GM21786 (cell line): Measurements from ENCODE around the gene MTX1.
A peak's percentile ranks its signal among the peaks of the same experiment; 100 is the strongest.
"Not testable (repeated sequence)": the region's sequence is repeated elsewhere in the genome, so short reads cannot be mapped to it uniquely, and the experiment has no call there.

Source experiments
- ATAC-seq: cut with Tn5 transposase; IDR thresholded peaks from one replicate; pipeline ENCODE4 v1.9.1; 2021; ENCODE audit not compliant: unreplicated experiment

Gene MTX1

DNA sequence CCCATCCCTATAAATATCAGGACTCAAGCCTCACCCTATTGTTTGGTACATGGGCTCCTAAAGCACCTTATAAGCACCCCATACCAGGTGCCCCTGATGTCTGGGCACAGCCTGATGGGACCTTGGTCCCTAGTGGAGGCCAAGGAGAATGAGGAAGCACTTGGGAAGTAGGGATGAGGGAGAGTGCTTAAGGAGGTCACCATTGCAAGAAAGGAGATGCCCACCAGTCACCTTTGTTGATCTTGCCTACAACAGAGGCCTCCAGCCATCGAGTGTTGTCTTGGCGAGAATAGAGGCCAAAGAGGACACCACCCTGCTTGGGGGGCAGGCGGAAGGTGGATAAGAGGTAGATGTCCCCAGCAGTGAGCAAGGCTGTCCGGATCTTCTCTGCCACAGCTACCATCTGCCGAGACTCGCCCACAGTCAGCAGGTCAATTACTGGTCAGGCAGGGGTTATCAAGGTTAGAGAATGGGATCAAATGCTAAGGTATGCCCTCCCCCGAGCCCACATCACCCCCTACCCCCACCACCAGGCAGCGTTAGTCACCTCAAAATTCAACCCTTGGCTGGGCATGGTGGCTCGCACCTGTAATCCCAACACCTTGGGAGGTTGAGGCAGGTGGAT lies 2.4 kb upstream of the MTX1 start:
- ATAC-seq, result no peak

DNA sequence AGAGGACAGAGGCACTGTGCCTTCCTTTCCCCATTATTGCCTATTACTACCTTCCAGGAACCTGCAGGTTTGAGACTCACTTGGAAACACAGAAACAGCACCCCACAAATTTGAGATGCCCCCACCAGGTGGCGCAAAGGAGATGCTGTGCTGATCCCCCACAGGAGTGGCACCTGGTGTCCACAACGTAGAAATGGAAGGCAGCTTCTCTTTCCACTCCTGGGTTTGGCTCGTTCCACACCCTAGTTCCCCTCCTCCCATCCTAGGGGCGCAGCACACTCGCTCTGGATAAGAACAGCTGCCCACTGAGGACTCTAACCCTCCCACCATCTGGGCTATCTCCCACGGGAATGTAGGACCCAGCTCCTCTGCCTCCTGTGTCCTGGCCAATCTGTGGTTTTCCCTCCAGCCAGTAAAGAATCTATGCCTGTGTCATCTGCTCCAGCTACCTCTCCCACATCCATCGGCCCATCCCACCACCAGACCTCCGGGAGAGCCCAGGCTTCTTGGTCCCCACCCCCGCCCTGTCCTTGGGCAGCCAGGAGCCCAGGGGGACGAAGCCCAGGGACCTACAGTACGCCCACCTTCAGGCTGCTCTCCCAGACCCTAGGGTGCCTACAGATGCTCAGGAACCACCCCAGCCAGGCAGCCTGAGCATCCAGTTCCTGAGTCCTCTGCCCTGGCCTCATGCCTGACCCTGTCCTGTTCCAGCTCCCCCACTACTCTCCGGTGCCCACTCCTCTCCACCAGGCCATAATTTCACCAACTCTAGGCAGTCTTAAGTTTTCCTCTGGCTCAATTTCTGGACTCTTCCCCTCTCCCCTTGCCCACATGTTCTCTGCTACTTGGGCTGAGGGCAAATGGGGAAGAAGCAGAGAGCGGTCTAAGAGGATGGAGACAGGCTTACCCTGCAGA lies 1.3 kb upstream of the MTX1 start:
- ATAC-seq, result no peak

DNA sequence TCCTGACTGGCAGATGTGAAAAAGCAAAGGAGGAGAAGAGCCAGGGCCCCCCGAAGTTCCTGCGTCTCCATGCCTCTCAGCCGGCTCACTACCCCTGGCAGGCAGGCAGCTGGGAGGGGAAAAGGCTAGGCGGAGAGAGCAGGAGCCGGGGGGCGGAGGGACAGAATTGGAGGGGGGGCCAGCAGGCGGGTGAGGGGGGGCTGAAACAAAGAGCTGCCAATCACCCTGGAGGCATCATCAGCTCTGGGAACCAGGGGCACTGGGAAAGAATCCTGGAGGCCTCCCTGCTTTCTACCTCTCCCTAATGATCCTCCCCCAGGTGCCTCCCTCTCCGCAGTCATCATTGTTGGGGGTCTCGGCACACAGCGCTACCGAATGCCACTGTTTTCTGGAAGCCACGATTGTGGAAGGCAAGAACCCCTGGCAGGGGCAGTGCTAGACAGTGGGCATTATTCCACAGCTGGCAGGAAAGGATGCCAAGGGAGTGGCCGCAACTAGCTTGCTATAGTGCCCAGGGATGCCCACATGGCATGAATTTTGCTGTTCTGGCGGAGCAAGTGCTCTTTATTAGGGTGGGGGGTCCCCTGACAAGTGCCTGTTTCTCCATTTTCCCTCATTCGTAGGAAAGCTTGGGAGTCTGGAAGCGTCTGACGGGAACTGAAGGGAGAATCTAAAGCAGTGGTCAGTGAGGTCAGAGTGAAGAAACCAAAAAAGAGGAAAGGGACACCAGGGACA lies 522 bp upstream of the MTX1 start, which contains the start of gene THBS3:
Gene THBS3, minus strand, starts transcription at position 92 of the 735 bp plus-strand sequence. Its CDS starts 21 bp downstream, at position 71.
- ATAC-seq, result no peak

DNA sequence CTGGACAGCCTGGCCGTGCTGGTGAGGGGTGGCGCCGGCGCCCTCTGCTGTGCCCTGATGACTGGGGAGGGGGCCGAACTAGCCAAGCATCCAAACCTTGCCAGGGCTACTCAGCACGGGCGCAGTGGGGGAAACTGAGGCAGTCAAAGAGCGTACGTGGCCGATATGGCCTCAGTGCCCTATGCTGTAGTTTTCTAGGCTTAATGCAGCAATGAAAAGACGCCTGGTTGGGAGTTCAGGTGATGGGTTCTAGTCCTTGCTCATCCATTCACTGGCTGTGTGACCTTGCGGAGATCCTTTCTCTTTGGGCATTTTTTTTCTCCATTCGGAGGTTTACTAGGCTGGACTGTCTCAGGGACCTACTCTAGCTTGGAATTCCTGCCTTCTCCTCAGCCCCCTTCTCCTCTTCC lies 822 bp downstream of the MTX1 start:
- ATAC-seq, result peak; percentile 7

DNA sequence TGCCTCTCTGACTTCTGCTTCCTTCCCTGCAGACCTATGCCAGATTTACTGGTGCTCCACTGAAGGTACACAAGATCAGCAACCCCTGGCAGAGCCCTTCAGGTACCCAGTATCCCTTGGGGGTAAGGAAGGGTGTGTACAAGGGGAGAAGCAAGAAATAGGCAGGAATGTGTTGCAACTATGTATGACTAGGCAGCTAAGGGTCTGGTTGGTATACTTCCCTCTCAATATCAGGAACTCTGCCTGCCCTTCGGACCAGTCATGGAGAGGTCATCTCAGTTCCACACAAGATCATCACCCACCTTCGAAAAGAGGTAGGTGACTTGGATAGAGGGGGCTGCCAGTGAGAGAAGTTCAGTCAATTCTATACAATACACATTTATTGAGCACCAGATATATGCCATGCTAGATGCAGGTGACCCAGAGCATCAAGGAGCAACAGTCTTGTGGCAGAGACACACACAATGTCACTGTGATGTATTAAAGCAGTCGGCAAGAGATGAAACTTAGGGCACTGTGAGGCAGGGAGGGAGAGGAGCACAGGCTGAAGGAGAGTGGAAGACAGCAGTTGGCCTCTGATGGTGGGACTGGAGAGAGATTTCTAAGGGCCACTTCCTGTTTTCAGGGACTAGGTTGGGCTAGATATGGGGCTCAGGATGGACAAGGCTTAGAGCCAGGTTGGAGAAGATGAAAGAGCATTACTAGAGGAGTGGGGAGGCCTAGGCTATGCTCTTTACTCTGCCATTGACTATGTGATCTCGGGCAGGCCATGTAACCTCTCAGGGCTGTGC lies 2.0 kb downstream of the MTX1 start:
- ATAC-seq, result no peak

DNA sequence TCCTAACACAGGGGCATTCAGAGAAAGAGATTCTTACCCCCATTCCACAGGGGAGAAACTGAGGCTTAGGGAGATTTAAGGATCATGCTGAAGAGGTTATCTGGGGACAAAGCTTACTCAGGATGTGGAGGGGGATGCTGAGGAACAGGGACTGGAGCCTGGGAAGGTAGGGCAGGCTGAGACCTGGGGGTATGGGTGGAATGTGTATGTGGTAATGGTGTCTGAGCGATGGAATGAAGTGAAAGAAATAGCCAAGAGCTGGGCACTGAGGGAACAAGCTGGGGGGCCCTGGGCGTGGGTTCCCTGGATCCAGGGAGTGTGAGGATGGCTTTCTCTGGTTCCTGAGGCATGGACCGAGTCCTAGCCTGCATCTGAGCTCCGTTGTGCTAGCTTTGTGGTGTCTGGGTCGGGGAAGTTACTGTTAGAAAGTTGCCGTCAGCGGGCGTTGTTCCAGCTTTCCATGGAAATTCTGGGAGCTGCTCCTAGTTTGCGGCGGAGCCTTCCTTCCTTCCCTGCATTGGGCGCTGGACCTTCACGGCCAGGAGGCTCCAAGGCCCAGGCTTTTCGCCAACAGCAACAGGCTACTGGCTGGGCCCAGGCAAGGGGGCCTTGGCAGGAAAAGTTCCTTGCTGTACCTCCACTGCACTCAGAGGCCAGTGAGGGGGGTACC lies 3.0 kb downstream of the MTX1 start:
- ATAC-seq, result not testable (repeated sequence)

DNA sequence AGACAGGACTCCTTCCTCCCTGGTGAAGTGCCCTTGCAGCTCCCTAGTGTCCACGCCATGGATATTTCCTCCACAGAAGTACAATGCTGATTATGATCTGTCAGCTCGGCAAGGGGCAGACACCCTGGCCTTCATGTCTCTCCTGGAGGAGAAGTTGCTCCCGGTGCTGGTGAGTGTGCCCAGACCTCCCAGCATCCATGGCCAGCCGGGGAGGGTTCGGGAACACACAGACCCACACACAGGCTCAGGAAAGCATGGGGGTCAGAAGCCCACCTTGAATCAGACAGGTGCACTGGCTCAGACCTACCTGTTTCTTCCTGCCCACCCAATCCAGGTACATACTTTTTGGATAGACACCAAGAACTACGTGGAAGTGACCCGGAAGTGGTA lies 3.6 kb downstream of the MTX1 start:
- ATAC-seq, result not testable (repeated sequence)

DNA sequence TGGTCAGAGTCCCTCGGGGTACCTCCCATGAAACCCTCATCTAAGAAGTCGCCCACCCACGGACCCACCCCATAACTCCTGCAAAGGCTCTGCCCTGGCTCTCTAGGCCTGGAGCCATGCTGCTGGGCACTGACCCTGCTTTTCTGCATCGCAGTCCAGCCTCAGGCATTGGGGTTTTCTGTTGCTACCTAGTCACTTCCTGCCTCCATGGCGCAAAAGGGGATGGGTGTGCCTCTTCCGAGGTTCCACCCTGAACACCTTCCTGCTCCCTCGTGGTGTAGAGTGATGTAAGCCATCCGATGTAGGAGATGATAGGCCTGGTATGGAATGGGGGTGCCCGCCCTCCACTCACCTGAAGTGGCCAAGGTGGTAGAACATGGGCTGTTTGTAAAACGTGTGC lies 6.2 kb downstream of the MTX1 start:
- ATAC-seq, result not testable (repeated sequence)

DNA sequence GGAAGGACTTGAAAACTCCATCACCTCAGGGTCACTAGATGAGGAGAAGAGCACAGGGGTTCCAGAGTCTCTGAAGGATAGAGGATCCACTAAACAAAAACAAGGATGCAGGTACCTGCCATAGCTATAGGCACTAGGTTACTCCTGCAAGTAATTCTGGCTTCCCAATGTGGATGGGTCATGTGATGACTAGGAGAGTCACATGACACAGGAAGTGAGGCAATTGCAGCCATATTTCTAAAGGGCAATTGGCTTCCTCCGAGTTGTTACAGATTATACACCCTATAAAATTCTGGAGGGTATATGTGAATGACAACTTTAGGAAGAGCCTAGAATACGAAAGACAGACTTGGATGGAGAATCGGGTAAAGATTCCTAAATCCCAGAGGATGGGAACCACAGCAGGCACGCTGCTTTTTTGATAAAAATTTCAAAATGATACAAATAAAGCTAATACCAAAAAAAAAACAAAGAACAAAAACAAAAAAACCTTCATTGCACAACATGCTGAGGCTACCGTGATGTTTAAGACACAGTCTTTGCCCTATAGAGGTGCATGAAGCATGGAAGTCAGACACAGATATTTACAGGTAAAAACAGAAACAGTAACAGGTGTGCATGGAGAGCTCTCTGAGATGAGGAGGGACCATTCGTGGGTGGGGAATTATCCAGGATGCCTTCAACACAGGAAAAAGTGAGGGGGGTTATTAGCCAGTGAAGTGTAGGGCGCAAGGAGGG lies 10.5 kb downstream of the MTX1 start:
- ATAC-seq, result no peak

DNA sequence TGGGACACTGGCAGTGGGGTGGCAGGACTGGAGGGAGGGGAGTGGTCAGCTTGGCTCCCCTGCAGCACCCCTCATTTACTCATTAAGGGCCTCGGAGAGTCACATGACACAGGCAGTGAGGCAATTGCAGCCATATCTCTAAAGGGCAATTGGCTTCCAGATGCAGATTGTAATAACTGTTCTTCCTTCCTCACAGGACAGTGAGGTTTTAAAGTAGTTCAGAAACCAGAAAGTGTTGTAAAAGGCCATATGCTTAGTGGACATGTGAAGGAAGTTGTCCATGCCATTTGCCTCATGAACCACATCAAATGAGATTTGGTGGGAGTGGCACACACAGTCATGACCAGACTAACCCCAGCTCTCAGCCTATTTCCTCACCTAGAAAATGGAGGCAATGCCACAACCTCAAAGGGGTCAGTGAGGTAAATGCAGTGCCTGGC lies 11.1 kb downstream of the MTX1 start:
- ATAC-seq, result no peak

DNA sequence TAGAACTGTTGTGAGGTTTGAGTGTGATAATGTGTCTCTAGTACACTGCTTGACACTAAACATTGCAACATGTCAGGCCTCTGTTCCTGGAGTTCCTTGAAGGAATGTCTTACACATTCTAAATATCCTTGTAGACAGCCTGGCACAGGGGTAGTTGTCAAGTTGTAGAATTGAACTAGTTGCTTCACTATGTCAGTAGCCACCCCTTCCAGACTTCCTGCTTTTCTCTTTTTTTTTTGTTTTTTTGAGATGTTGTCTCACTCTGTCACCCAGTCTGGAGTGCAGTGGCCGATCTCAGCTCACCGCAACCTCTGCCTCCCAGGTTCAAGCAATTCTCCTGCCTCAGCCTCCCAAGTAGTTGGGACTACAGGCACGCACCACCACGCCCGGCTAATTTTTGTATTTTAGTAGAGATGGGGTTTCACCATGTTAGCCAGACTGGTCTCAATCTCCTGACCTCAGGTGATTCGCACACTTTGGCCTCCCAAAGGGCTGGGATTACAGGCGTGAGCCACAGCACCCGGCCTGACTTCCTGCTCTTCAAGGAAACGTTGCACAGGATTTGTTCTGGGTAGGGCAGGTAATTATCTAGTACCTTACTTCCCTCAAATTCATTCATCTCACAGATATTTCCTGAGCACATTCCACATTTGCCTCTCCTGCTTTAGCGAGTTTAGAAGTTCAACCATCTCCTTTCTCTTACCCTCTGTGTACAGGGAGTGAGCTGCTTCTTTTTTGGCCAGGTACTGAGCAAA lies 11.9 kb downstream of the MTX1 start:
- not testable (repeated sequence) for ATAC-seq

DNA sequence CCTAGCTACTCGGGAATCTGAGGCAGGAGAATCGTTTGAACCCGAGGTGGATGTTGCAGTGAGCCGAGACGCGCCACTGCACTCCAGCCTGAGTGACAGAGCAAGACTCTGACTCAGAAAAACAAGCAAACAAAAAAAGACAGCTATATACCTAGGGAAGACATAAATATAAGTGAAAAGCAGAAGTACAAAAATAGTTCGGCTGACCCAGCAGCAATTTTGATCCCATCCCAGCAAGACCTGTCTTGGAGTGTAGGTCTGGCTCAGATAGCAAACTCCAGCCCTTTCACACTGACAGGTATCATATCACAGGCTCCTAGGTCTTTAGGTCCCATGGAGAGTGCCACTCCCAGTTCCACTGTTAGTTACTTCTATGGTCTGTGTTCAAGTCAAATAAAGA lies 14.6 kb downstream of the MTX1 start:
- ATAC-seq, result no peak

DNA sequence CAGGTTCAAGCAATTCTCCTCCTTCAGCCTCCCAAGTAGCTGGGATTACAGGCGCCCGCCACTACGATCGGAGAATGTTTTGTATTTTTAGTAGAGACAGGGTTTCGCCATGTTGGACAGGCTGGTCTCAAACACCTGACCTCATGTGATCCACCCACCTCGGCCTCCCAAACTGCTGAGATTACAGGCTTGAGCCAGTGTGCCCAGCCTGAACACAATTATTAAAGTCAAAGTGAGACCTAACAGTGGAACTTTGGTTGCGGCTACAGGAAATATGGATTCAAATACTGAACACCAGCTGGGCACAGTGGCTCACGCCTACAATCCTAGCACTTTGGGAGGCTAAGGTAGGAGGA lies 16.9 kb downstream of the MTX1 start:
- ATAC-seq, result not testable (repeated sequence)

DNA sequence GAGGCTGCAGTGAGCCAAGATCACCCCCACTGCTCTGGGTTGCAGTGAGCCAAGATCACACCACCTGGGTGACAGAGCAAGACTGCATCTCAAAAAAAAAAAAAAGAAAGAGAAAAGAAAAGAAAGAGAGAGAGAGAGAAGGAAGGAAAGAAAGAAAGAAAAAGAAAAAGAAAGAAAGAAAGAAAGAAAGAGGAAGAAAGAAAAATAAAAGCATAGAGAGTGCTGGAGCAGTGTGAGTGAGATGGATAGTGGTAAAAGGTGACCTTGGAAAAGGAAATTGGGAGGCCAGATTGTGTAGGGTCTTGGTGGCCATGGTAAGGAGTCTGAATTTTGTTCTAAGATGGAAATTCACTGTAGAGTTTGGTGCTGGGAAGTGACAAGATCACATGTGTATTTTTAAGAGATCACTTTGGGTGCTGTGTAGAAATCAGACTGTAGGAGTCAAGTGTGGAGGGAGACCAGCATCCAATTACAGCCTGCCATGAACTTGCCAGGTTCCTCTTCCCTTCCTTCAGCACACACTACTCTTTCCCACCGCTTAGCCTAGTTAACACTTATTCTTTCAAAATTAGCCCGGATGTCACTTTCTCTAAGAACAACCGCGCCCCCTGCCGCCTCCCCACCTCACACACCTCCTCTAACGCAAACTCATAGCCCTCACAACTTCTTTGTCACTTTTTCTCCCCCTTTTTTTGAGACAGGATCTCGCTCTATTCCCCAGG lies 17.9 kb downstream of the MTX1 start:
- peak; percentile 34 for ATAC-seq

DNA sequence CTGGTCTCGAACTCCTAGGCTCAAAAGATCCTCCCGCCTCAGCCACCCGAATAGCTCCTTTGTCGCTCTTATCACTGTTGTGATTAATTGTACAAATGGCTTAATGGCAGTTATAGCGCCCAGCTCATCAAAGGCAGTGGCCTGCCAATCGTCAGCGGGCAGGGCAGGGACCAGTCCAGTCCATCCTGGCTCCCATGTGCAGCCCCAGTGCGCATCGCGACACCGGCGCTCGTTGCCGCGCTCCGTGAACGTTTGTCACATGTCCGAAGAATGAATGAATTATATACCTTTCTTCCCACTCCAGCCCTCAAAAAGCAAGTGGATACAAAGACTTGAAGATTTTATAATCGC lies 18.4 kb downstream of the MTX1 start:
- ATAC-seq, result no peak

DNA sequence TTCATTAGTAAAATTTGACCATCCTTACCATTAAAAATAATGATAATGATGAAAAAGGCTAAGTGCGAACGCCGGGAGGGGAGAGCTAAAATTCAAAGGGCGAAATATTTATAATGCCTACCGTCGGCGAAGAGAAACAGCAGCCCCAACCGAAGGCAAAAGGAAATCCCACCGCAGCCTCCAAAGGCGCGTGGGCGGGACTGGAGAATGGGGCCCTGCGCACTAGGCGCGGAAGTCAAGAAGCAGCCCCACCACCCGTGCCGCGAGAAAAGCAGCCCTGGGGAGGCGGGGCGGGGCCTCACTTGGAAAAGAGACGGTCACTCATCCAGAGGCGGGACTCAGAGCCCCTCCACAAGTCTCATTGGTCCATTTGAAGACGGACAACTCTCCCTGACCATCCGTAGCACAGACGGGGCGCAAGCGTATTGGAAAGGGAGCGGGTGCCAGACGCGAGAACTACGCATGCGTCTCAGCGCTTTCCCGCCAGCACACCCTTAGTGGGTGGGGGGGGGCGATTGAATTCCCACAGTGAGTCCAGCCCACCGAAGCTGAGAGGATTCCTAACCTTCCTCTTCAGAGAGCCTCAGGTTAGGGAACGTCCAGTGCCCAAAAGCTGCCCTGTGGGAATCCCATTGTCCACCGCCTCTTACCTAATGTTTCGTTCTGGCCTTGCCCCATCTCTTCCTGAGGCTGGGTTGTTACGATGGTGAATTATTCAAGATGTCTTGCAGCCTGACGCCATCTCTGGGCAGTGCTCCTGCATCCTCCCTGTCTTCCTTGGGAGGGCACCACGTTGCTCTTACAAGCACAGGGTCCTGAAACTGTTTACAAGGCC lies 19.0 kb downstream of the MTX1 start:
- peak; percentile 88 for ATAC-seq

DNA sequence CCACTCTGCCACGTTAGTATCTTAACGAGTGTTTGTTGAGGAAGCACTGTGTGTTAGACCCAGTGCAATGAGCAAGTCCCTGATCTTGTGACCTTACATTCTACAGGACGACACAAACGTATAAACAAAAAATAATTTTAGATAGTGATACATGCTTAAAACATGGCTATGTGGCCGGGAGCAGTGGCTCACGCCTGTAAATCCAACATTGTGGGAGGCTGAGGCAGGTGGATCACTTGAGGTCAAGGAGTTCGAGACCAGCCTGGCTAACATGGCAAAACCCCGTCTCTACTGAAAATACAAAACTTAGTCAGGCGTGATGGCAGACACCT lies 19.6 kb downstream of the MTX1 start:
- ATAC-seq, result no peak

DNA sequence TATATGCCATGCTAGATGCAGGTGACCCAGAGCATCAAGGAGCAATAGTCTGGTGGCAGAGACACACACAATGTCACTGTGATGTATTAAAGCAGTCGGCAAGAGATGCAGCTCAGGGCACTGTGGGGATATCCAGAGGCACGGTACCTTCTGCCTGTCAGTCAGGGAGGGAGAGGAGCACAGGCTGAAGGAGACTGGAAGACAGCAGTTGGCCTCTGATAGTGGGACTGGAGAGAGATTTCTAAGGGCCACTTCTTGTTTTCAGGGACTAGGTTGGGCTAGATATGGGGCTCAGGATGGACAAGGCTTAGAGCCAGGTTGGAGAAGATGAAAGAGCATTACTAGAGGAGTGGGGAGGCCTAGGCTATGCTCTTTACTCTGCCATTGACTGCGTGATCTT lies 22.8 kb downstream of the MTX1 start:
- ATAC-seq, result not testable (repeated sequence)
